B cell (primary cell): Measurements from ENCODE around the gene CEP41. TPM values are rescaled to one million over a fixed set of nuclear protein-coding genes. Genes with fewer than 3 reads are reported as not detected.

ENCODE experiments used
- ATAC-seq: fragments of 200-7000 bp; cut with Tn5 transposase; one replicate; pipeline ENCODE4 v1.10.0; 2021; ENCODE audit warnings: low read depth, mild to moderate bottlenecking, moderate number of reproducible peaks, moderate library complexity
- CTCF ChIA-PET: fragments of 350-600 bp; sonication (Branson Sonifier 250); formaldehyde crosslinking; loops from one replicate; lab custom pipeline; 2021; ENCODE audit warnings: antibody characterized with exemption, inconsistent platforms; lab: Charles Lee
- POLR2A ChIA-PET: fragments of 350-600 bp; sonication (Branson Sonifier 250); formaldehyde crosslinking; loops from one replicate; lab custom pipeline; 2021; ENCODE audit warnings: antibody characterized with exemption; lab: Charles Lee
- DNase-seq: peaks from one replicate; pipeline ENCODE4 v3.0.0; 2013
- H2AFZ ChIP-seq: 2 replicates; pipeline ENCODE4 v1.6.1; 2012; ENCODE audit warnings: mild to moderate bottlenecking, low read depth, low read length; ENCODE audit not compliant: insufficient read depth, poor library complexity, severe bottlenecking
- H3K27ac ChIP-seq, 2 donors: 1 replicate in 1 of 2; 2 replicates in 1 of 2; pipeline ENCODE4 v1.5.1; 2012 to 2013; ENCODE audit warnings: low read length in 2 of 2, mild to moderate bottlenecking in 2 of 2, moderate library complexity in 1 of 2
- H3K27me3 ChIP-seq, 4 experiments: fragments of 200-600 bp in 1 of 4; sonication (generic) in 1 of 4; replicated peaks in 1 of 4; 1 replicate in 2 of 4; 2 replicates in 2 of 4; pipeline versions ENCODE4 v1.6.1 to v1.7.0; 2013 to 2016; ENCODE audit warnings: low read length in 3 of 4, mild to moderate bottlenecking in 2 of 4, mixed read lengths in 1 of 4, moderate library complexity in 1 of 4; ENCODE audit not compliant: insufficient read depth in 4 of 4, control insufficient read depth in 3 of 4; ENCODE audit errors: control extremely low read depth in 1 of 4
- H3K36me3 ChIP-seq, 2 experiments: replicated peaks in 1 of 2; 1 replicate in 1 of 2; 2 replicates in 1 of 2; pipeline versions ENCODE4 v1.6.1 to v1.7.1; 2013; ENCODE audit warnings: low read length in 1 of 2; ENCODE audit not compliant: insufficient read depth in 2 of 2, control insufficient read depth in 1 of 2; ENCODE audit errors: control extremely low read depth in 1 of 2, extremely low read depth in 1 of 2
- H3K4me1 ChIP-seq, 2 donors: fragments of 200-600 bp in 1 of 2; sonication (generic) in 1 of 2; 1 replicate in 1 of 2; 2 replicates in 1 of 2; pipeline versions ENCODE4 v1.5.1 to v1.6.1; 2013 to 2017; ENCODE audit warnings: low read length in 2 of 2; ENCODE audit not compliant: control insufficient read depth in 2 of 2, insufficient read depth in 2 of 2
- H3K4me2 ChIP-seq: replicated peaks from 2 replicates; pipeline ENCODE3; 2012; ENCODE audit warnings: mild to moderate bottlenecking, low read depth, low read length; ENCODE audit not compliant: poor library complexity, severe bottlenecking
- H3K4me3 ChIP-seq, 5 experiments: fragments of 200-600 bp in 1 of 5; sonication (generic) in 1 of 5; 1 replicate in 3 of 5; 2 replicates in 2 of 5; pipeline versions ENCODE4 v1.5.1 to v1.7.0; 2011 to 2016; ENCODE audit warnings: low read length in 4 of 5, mild to moderate bottlenecking in 4 of 5, low read depth in 2 of 5, control low read depth in 1 of 5, moderate library complexity in 1 of 5; ENCODE audit not compliant: insufficient read depth in 1 of 5; ENCODE audit errors: control extremely low read depth in 1 of 5, extremely low read depth in 1 of 5
- H3K79me2 ChIP-seq: fragments of 200-600 bp; sonication (generic); one replicate; pipeline ENCODE4 v1.6.0; 2016; ENCODE audit warnings: low read length; ENCODE audit not compliant: control insufficient read depth, insufficient read depth
- H3K9ac ChIP-seq: fragments of 200-600 bp; sonication (generic); 2 replicates; pipeline ENCODE4 v1.6.1; 2017; ENCODE audit warnings: mild to moderate bottlenecking, low read length, moderate library complexity
- H3K9me3 ChIP-seq, 3 donors: one replicate each; pipeline versions ENCODE4 v1.6.1 to v1.7.1; 2013; ENCODE audit warnings: low read length in 2 of 3; ENCODE audit not compliant: control insufficient read depth in 2 of 3, insufficient read depth in 1 of 3; ENCODE audit errors: control extremely low read depth in 1 of 3
- H4K20me1 ChIP-seq: 2 replicates; pipeline ENCODE4 v1.6.0; 2012; ENCODE audit warnings: mild to moderate bottlenecking, low read length; ENCODE audit not compliant: insufficient read depth, control insufficient read depth, poor library complexity, severe bottlenecking
- H3K27ac Mint-ChIP-seq: one replicate; pipeline ENCODE4 v1.8.0; 2021; ENCODE audit warnings: mixed read lengths
- H3K27me3 Mint-ChIP-seq: one replicate; pipeline ENCODE4 v1.8.0; 2021; ENCODE audit warnings: mixed read lengths
- H3K4me1 Mint-ChIP-seq: one replicate; pipeline ENCODE4 v1.8.0; 2021; ENCODE audit warnings: mixed read lengths
- H3K4me3 Mint-ChIP-seq: one replicate; pipeline ENCODE4 v1.8.0; 2021; ENCODE audit warnings: mixed read lengths
- H3K9me3 Mint-ChIP-seq: one replicate; pipeline ENCODE4 v1.8.0; 2022; ENCODE audit warnings: mixed read lengths; ENCODE audit not compliant: insufficient read depth
- CTCF ChIP-seq: fragments of 200-600 bp; IDR thresholded peaks from one replicate; pipeline ENCODE4 v1.8.0; 2022; ENCODE audit warnings: antibody characterized with exemption, mild to moderate bottlenecking
- EZH2 ChIP-seq: IDR thresholded peaks from 2 replicates; pipeline ENCODE4 v1.6.1; 2012; ENCODE audit warnings: borderline replicate concordance, low read depth, mild to moderate bottlenecking, moderate library complexity, low read length; ENCODE audit not compliant: insufficient read depth, poor library complexity, severe bottlenecking
- WGBS: methylation state at CpG from one replicate; pipeline ENCODE4 v1.1.5; 2013; ENCODE audit warnings: missing lambda C conversion rate; ENCODE audit not compliant: insufficient coverage; 5-methylcytosine and 5-hydroxymethylcytosine counted together
- intact Hi-C: fragments of 100-400 bp; cut with micrococcal nuclease; formaldehyde crosslinking; loops from one replicate; pipeline ENCODE4 v1.10.0; 2022
- polyA plus RNA-seq: library from polyadenylated mRNA; depleted of rRNA; stranded (reverse); fragments of >200 nt; gene quantifications from 2 replicates; pipeline ENCODE4 v1.2.3, GENCODE V29; 2012
- total RNA-seq, 2 donors: library from RNA; stranded (reverse); fragments of 120-200 nt in 1 of 2; gene quantifications; 1 replicate in 1 of 2; 2 replicates in 1 of 2; pipeline versions ENCODE4 v1.2.3 to v1.2.4, GENCODE V29; 2013 to 2022

The CEP41 gene
- total and polyA plus RNA-seq, 2 donors (not counting 1 experiment from before 2014, with no cell fraction given) = 3.4 to 5.9 TPM

DNA sequence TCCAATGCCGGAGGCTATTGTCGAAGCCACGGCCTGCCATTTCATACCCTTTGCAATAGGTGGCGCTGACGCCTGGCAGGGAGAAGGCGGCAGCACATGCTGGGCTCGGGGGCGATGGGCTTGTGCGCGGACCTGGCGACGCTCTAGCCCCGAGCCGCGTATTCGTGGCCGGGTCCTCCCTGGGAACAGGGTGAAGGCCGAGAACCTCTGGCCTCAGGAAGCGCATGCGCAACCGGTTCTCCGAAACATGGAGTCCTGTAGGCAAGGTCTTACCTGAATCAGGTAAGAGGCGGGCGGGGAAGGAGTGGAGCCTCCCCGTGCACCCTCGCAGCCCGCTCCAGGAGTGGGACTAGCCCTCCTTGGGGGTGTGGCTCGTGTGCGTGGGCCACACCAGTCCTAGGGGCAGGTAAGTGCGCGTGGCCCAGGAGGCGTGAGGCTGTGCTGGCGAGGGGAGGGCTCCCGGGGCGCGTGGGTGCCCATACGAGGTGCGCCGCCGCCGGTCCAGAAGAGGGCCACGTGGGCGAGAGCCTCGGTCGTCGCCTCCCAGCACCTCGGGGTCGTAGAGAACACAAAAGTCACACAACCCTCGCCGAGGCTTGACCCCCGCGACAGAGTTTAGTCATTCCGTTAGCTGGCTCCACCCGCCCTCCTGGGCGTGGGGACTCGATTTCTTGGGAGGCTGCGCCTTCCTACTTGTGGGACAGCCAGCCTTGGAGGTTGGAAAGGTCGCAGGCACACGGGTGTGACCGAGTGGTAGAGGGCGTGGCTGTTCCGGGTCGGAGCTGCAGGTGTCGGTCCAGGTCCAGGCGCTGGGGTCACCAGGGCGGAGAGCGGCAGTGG lies 45.5 kb upstream of the CEP41 start:
- CTCF ChIA-PET = interaction anchor here (1.0 to 1.9 kb wide), 3 partner anchors 12 to 343 kb away, joined by 3 to 9 read pairs (median 5); no protein-coding TSS in a partner anchor
- H3K9ac ChIP-seq = peak overlapping the region; percentile 68
- WGBS = 2% methylated on average over 67 of the region's 67 CpGs
- peaks cover 26% of the 10 kb centered on the region for H3K4me1 Mint-ChIP-seq
- peak overlapping the region in 4 of 5 experiments; percentile 52 to 73 (median 66) for H3K4me3 ChIP-seq
- H3K4me2 ChIP-seq = peak overlapping the region; percentile 93
- POLR2A ChIA-PET = no interaction called here
- peaks cover 0 to 32% (median 19%) of the 10 kb centered on the region in 4 experiments for H3K27me3 ChIP-seq
- peak; percentile 89 for ATAC-seq
- peaks cover 53% of the 10 kb centered on the region for H3K27me3 Mint-ChIP-seq
- no peaks in the 10 kb centered on the region for H3K36me3 ChIP-seq
- peak; percentile 77 for DNase-seq
- intact Hi-C loops = loop anchor here (1.0 to 5.0 kb wide), 4 partner anchors 46 to 414 kb away; partner anchors contain the start of genes CEP41 and COPG2
- TF ChIP-seq EZH2 (no peak), CTCF (peak; percentile 93)
- H3K27ac Mint-ChIP-seq = peak overlapping the region; percentile 74
- no peaks in the 10 kb centered on the region for H3K79me2 ChIP-seq
- no peak overlapping the region for H3K27ac ChIP-seq
- no peaks in the 10 kb centered on the region for H3K9me3 Mint-ChIP-seq
- H3K4me3 Mint-ChIP-seq = peak overlapping the region; percentile 93
- peaks cover 22 to 24% of the 10 kb centered on the region in 2 donors for H3K4me1 ChIP-seq
- peak overlapping the region; percentile 88 for H2AFZ ChIP-seq
- no peaks in the 10 kb centered on the region for H4K20me1 ChIP-seq
- peaks cover 0 to 5% (median 0%) of the 10 kb centered on the region in 3 donors for H3K9me3 ChIP-seq

GRCh38 chr7:130485734-130486113 lies 44.9 kb upstream of the CEP41 start:
- H3K27ac Mint-ChIP-seq = peak overlapping the region; percentile 21
- Histone ChIP-seq H3K9ac (peak overlapping the region; percentile 68), H2AFZ (peak overlapping the region; percentile 88), H3K4me3 (peak overlapping the region in 4 of 5 experiments; percentile 52 to 73 (median 66)), H3K27me3 (peaks cover 0 to 32% (median 16%) of the 10 kb centered on the region in 4 experiments), H3K4me1 (peaks cover 16 to 18% of the 10 kb centered on the region in 2 donors), H4K20me1 (no peaks in the 10 kb centered on the region), H3K79me2 (no peaks in the 10 kb centered on the region), H3K4me2 (peak overlapping the region; percentile 93), H3K9me3 (no peaks in the 10 kb centered on the region), H3K36me3 (no peaks in the 10 kb centered on the region), H3K27ac (no peak overlapping the region)
- H3K27me3 Mint-ChIP-seq = peaks cover 49% of the 10 kb centered on the region
- POLR2A ChIA-PET = no interaction called here
- intact Hi-C loops = loop anchor here (1.0 to 5.0 kb wide), 4 partner anchors 45 to 413 kb away; partner anchors contain the start of genes CEP41 and COPG2
- CTCF ChIA-PET = interaction anchor here (1.1 kb wide), 1 partner anchor 22 kb away, joined by 3 read pairs; no protein-coding TSS in a partner anchor
- H3K4me1 Mint-ChIP-seq = peaks cover 22% of the 10 kb centered on the region
- ATAC-seq (no peak), DNase-seq (no peak)
- H3K4me3 Mint-ChIP-seq = peak overlapping the region; percentile 93
- TF ChIP-seq CTCF (no peak), EZH2 (no peak)
- H3K9me3 Mint-ChIP-seq = no peaks in the 10 kb centered on the region
- WGBS = 83% methylated on average over 5 of the region's 11 CpGs
